ENCODE measurements around the gene IL1R2. TPM values are rescaled to one million over a fixed set of nuclear protein-coding genes. Genes with fewer than 3 reads are reported as not detected.

IL1R2 gene
- total and polyA plus RNA-seq, 2 experiments from 2014 or later, result not detected

DNA sequence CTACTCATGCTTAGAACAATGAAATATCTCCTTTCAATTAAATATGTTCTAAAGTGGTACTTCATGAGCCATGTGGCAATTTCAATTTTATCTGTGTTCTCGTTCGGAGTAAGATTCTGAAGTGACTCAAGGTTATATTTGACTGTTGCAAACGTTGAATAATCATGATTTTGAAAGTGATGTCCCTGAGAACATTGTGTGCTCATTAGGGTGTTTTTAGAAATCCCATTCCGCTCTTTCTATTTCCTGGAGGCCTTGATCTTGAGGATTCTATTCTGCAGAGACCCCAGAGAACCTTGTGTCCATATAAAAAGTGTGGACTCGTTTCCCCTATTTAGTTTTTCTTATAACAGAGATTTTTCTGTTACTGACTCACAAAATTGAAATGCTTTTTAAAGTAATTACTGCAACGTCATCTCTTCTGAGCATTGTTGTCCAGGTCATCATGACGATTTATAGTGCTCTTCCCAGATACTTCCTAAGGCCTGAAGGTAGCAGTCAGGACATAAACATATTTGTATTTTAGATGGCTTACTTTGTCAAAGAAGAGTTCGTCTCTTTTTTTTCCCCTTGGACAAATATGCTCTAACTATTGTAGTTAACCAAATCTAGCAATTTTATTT lies 27.2 kb downstream of the IL1R2 start (continued):
- TF ChIP-seq POLR2AphosphoS5 (IDR thresholded peaks at IDR 0.05; ENCODE audit: low read depth) (no peak), EZH2phosphoT487 (IDR thresholded peaks at IDR 0.05; ENCODE audit: unreplicated experiment) (no peak), NANOG (IDR thresholded peaks at IDR 0.05; ENCODE audit: borderline replicate concordance) (no peak), EZH2 (IDR thresholded peaks at IDR 0.05; ENCODE audit: low read depth, unreplicated experiment) (no peak), STAT1 (IDR thresholded peaks at IDR 0.05; ENCODE audit: unreplicated experiment) (no peak), ZNF114 (CRISPR knock-in tag; IDR thresholded peaks at IDR 0.05) (no peak), ZNF331 (CRISPR knock-in tag; IDR thresholded peaks at IDR 0.05; ENCODE audit: low read depth) (no peak)
- TF ChIP-seq, protein P1, sequence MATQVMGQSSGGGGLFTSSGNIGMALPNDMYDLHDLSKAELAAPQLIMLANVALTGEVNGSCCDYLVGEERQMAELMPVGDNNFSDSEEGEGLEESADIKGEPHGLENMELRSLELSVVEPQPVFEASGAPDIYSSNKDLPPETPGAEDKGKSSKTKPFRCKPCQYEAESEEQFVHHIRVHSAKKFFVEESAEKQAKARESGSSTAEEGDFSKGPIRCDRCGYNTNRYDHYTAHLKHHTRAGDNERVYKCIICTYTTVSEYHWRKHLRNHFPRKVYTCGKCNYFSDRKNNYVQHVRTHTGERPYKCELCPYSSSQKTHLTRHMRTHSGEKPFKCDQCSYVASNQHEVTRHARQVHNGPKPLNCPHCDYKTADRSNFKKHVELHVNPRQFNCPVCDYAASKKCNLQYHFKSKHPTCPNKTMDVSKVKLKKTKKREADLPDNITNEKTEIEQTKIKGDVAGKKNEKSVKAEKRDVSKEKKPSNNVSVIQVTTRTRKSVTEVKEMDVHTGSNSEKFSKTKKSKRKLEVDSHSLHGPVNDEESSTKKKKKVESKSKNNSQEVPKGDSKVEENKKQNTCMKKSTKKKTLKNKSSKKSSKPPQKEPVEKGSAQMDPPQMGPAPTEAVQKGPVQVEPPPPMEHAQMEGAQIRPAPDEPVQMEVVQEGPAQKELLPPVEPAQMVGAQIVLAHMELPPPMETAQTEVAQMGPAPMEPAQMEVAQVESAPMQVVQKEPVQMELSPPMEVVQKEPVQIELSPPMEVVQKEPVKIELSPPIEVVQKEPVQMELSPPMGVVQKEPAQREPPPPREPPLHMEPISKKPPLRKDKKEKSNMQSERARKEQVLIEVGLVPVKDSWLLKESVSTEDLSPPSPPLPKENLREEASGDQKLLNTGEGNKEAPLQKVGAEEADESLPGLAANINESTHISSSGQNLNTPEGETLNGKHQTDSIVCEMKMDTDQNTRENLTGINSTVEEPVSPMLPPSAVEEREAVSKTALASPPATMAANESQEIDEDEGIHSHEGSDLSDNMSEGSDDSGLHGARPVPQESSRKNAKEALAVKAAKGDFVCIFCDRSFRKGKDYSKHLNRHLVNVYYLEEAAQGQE (IDR thresholded peaks at IDR 0.05; ENCODE audit: unreplicated experiment), result no peak
- TF ChIP-seq, protein P2, sequence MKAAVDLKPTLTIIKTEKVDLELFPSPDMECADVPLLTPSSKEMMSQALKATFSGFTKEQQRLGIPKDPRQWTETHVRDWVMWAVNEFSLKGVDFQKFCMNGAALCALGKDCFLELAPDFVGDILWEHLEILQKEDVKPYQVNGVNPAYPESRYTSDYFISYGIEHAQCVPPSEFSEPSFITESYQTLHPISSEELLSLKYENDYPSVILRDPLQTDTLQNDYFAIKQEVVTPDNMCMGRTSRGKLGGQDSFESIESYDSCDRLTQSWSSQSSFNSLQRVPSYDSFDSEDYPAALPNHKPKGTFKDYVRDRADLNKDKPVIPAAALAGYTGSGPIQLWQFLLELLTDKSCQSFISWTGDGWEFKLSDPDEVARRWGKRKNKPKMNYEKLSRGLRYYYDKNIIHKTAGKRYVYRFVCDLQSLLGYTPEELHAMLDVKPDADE (IDR thresholded peaks at IDR 0.05), result no peak
- TF ChIP-seq, protein P3, sequence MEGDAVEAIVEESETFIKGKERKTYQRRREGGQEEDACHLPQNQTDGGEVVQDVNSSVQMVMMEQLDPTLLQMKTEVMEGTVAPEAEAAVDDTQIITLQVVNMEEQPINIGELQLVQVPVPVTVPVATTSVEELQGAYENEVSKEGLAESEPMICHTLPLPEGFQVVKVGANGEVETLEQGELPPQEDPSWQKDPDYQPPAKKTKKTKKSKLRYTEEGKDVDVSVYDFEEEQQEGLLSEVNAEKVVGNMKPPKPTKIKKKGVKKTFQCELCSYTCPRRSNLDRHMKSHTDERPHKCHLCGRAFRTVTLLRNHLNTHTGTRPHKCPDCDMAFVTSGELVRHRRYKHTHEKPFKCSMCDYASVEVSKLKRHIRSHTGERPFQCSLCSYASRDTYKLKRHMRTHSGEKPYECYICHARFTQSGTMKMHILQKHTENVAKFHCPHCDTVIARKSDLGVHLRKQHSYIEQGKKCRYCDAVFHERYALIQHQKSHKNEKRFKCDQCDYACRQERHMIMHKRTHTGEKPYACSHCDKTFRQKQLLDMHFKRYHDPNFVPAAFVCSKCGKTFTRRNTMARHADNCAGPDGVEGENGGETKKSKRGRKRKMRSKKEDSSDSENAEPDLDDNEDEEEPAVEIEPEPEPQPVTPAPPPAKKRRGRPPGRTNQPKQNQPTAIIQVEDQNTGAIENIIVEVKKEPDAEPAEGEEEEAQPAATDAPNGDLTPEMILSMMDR (conservative IDR thresholded peaks at IDR 0.05; ENCODE audit: low read depth in 2 of 2), result no peak

DNA sequence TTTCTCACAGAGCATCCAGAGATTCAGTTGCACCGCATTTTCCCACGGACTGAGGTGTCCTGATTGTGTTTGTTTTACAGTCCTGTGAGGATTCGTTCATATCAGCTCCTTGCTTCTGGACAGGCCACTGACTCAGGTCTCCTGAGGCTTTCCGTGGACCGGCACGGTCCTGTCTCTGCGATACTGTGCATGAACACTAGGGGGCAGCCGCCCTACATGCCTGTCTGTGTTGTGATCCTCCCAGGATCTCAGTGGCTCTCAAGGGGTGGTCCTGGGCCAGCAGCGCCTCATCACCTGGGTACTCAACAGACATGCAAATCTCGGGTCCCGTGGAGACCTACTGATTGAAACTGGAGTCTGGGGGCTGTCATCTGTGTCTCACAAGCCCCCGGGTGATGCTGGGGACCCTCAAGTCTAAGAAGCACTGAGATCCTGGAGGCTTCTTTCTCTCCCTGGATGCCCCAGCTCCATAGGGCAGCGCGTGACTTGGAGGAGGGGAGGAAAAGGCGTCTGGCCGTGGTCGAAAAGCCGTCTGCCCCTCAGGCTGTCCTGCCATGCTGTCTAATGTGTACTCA lies 28.9 kb downstream of the IL1R2 start:
- Histone ChIP-seq H2AFZ (peak overlapping the region; percentile 99), H3K4me3 (no peak overlapping the region)
- TF ChIP-seq, protein P3 (conservative IDR thresholded peaks at IDR 0.05; ENCODE audit: low read depth in 2 of 2), result peak; percentile 92 to 98
- TF ChIP-seq EZH2 (IDR thresholded peaks at IDR 0.05; ENCODE audit: low read depth, unreplicated experiment), result no peak

More for the DNA sequence above, 28.9 kb downstream of the IL1R2 start:
- no peaks in the 10 kb centered on the region for H3K79me2 ChIP-seq (replicated peaks; ENCODE audit: insufficient read depth)
- DNase-seq (ENCODE audit: low spot score), result peak; percentile 90
- no peaks in the 10 kb centered on the region for H3K9me2 ChIP-seq (ENCODE audit: insufficient read depth)
- H3F3A ChIP-seq (replicated peaks; ENCODE audit: low read depth), result no peaks in the 10 kb centered on the region
- no peaks in the 10 kb centered on the region for H3K4me1 ChIP-seq (ENCODE audit: insufficient read depth)
- no peaks in the 10 kb centered on the region; the same call in 1 of the 2 replicates for H3K36me3 ChIP-seq (ENCODE audit: insufficient read depth)
- no peak overlapping the region for H3K27ac Mint-ChIP-seq
- 0 out of 2 replicates have a peak, but pooled peaks cover 4% of the 10 kb centered on the region for H4K20me1 ChIP-seq (replicated peaks; ENCODE audit: insufficient read depth)
- H3K27me3 ChIP-seq (ENCODE audit: insufficient read depth), result no peaks in the 10 kb centered on the region
- H3K27ac ChIP-seq (ENCODE audit: low read depth), result no peak overlapping the region
- ATAC-seq, result peak; percentile 99
- no peaks in the 10 kb centered on the region for H3K9me3 Mint-ChIP-seq
- H3K36me3 Mint-ChIP-seq (ENCODE audit: low read depth), result no peaks in the 10 kb centered on the region
- no peak overlapping the region for H3K4me2 ChIP-seq
- H3K27me3 Mint-ChIP-seq (ENCODE audit: insufficient read depth, low read depth, poor library complexity), result peaks cover 5% of the 10 kb centered on the region
- H3K4me1 Mint-ChIP-seq, result no peaks in the 10 kb centered on the region
- H3K4me3 Mint-ChIP-seq, result no peak overlapping the region

Measured in GM23338 (cell line).